Epithelial cell of prostate (primary cell): Measurements from ENCODE around the gene GAL3ST3.
"Not testable (repeated sequence)": the region's sequence is repeated elsewhere in the genome, so short reads cannot be mapped to it uniquely, and the experiment has no call there.

Source experiments
- DNase-seq: peaks from one replicate; pipeline ENCODE4 v3.0.0-alpha.2; 2011; ENCODE audit warnings: low read depth, low spot score
- H3K27ac ChIP-seq: fragments of 450-650 bp; 2 replicates; pipeline ENCODE4 v1.5.1; 2017; ENCODE audit warnings: mild to moderate bottlenecking

The GAL3ST3 gene, protein sequence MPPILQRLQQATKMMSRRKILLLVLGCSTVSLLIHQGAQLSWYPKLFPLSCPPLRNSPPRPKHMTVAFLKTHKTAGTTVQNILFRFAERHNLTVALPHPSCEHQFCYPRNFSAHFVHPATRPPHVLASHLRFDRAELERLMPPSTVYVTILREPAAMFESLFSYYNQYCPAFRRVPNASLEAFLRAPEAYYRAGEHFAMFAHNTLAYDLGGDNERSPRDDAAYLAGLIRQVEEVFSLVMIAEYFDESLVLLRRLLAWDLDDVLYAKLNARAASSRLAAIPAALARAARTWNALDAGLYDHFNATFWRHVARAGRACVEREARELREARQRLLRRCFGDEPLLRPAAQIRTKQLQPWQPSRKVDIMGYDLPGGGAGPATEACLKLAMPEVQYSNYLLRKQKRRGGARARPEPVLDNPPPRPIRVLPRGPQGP

DNA sequence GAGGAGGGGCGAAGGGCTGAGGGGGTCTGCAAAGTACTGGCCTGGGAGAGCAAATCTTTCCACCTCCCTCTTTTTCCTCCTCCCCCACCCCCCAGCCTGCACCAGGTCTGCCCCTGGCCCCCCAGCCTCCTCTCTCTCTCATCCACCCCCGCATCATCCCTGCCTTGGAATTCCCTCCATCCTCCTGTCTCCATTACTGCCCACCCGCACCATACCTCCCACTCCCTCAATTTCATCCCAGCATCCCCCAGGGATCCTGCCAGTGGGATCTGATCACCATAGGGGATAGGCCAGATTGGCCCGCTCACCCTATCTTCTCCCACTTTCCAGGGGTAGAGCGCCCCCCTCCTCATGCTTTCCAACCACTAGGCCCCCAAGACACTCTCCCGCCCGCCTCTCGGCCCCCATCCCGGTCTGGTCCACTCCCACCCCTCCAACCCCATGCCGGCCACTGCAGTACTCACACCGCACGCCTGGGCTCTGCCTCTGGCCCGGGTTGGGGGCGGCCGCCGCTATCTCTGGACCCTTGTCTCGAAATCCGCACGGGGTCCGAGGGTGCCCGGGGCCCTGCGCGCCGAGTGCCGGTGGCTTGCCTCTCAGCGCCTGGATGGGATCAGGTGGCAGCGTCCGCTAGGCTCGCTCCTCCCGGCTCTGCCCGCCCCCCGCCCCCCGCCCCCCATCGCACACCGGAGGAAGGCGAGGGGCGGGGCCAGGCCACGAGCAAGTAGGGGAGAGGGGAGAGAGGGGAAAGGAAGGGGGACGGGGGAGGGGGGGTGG, at the start of gene GAL3ST3:
Gene GAL3ST3, minus strand, starts transcription at position 615 of the 777 bp plus-strand sequence. CDS start 3,746 bp downstream, outside the sequence.
- no peak within 1 kb of the TSS for H3K27ac ChIP-seq
- DNase-seq = no peak

DNA sequence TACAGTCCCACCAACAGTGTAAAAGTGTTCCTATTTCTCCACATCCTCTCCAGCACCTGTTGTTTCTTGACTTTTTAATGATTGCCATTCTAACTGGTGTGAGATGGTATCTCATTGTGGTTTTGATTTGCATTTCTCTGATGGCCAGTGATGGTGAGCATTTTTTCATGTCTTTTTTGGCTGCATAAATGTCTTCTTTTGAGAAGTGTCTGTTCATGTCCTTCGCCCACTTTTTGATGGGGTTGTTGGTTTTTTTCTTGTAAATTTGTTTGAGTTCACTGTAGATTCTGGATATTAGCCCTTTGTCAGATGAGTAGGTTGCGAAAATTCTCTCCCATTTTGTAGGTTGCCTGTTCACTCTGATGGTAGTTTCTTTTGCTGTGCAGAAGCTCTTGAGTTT, 43.2 kb upstream of the GAL3ST3 start:
- H3K27ac ChIP-seq, DNase-seq: not testable (repeated sequence)

DNA sequence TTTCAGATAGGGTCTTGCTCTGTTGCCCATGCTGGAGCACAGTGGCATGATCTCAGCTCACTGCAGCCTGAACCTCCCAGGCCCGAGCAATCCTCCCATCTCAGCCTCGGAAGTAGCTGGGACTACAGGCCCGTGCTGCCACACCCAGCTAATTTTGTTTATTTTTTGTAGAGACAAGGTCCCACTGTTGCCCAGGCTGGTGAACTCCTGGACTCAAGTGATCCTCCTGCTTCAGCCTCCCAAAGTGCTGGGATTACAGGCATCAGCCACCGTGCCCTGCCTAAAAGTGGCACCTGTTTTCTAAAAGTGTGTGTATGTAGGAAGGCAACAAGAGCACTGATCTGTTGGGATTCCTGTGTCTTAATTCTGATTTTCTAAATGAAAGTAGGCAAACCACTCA, 41.3 kb upstream of the GAL3ST3 start:
- DNase-seq = no peak
- H3K27ac ChIP-seq = no peak overlapping the region

DNA sequence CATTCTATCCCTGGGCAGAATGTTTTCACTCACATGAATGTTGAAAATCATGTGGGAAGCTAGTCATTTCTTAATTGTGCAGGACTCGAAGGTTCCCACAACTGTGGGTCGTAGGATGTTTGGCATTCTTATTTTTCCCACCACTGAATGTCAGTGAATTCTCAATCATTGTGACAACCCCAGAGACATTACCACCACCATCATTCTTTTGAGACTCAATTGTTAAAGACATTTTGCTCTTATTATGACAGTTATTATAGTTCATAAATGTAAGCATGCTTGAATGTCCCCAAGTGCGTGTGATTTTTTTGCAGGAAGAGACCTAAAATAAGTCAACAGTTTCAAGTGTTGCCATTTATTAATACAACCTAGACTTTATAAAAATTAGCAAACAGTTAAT, 40.1 kb upstream of the GAL3ST3 start:
- no peak overlapping the region for H3K27ac ChIP-seq
- no peak for DNase-seq

DNA sequence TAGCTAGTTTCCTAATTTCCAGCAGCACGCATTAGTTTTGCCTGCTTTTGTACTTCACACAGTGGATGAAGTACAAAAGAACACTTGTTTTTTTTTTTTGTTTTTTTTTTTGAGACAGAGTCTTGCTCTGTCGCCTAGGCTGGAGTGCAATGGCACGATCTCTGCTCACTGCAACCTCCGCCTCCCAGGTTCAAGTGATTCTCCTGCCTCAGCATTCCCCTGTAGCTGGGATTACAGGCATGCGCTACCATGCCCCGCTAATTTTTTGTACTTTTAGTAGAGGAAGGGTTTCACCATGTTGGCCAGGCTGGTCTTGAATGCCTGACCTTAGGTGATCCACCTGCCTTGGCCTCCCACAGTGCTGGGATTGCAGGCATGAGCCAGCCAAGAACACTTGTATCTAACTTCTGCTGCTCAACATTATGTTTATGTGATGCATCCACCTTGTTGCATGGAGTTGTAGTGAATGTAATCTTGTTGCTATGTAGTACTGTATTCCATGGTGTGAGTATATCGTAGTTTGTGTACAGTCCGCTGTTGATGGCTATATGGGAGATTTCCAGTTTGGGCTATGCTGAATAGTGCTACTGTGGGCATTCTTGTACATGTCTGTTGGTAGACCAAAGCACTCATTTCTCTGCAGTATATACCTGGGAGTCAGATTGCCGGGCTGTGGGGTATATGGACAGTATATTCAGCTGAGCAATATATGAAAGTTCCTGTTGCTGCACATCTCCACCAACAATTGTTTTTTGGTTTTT, 38.4 kb upstream of the GAL3ST3 start:
- DNase-seq = no peak
- H3K27ac ChIP-seq = no peak overlapping the region

DNA sequence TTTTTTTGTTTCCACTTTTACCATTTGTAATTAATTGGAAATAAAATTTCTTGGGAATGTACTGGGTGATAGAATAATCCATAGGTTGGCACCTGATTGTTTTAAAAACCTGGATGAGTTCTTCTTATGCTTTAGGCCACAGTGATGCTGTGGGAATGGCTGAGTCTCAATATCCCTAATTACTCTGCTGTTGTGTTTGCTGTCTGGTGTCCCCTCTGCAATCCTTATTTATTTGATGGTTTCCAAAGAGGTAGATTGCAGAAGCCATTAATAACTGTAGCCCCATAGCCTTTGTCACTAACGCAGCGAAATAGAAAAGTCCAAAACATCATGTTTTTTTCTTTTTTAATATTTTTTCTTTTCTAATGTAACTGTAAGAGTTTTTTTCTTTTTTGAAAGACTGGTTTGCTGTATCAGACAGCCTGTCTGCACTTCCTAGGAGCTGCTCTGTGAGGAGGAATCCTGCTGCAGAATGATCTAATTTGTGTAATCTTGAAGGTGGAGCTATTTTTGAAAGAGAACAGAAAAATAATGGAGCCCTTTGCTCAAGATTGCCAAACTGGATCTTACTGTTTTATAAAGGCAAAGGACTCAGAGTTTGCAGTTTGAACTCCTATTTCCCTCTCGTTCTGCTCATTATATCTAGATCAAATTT, 36.0 kb upstream of the GAL3ST3 start:
- no peak overlapping the region for H3K27ac ChIP-seq
- DNase-seq = no peak

DNA sequence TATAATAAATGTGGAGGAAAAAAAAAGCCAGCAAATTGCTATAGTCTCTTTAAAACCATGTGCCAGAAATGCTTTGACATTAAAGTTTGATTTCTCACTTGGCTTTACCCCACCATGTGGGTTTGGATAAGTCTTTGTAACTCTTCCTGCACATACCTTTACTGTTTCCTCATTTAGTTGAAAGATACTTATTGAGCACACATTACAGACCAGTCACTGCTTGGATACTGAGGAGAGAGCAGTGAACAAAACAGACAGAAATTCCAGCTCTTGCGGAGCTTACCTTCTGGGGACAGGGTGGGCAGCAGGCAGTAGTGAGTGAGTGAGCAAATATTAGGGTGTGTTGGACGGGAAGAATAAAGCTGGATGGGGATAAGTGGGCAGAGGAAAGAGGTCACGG, 34.8 kb upstream of the GAL3ST3 start:
- DNase-seq = no peak
- H3K27ac ChIP-seq = no peak overlapping the region

DNA sequence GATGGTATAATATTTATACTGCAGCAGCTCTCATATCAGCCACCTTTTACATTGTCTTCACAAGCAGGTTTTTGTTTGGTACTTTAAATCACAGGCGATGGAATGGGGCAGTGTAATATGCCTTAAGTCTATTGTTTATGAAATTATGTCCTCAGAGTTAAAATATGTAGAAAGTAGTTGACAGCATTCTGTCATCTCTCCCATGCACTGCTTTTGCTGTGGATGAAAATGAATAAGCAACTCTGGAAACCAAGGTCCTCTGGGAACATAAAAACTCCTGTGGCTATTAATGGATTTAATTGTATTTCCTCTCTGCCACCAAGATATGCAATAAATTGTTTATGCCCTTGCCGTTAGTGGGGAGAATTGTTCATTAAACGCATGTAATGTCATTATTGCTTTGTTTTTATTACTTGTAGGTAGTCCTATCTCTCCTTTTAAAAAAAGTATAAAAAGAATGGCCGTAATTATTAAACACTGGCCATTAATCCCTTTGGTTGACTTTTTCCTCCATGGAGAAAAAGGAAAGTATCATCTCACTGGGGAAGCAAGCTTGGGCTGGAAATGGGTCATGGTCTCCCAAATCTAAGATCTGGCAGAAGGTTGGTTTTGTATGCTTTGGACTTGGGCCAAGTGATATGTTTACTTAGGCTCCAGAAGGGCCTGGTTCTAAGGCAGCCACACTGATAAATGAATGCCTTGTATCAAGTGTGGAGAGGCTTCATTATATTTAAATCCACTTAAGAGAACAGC, 34.2 kb upstream of the GAL3ST3 start:
- no peak overlapping the region for H3K27ac ChIP-seq
- no peak for DNase-seq

DNA sequence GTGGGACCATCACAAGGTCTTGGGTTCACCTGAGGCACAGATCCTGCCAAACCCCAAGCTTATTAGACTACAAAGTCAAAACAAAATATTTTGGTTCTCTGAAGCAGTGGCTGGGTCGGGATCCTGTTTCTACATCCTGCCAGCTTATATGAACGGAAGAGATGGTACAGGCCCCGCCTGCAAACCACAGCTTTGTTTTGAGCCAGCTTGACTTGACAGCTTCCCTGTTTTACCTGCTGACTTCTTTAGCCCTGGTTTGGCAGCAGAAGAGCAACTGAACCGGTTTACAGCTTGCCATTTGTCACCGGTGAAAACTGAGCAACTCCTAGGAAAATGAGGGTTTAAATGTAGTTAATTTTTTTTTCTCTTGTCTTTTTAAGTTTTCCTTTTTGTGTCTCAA, 32.5 kb upstream of the GAL3ST3 start:
- peak; percentile 82 for DNase-seq
- H3K27ac ChIP-seq = peak overlapping the region; percentile 71

DNA sequence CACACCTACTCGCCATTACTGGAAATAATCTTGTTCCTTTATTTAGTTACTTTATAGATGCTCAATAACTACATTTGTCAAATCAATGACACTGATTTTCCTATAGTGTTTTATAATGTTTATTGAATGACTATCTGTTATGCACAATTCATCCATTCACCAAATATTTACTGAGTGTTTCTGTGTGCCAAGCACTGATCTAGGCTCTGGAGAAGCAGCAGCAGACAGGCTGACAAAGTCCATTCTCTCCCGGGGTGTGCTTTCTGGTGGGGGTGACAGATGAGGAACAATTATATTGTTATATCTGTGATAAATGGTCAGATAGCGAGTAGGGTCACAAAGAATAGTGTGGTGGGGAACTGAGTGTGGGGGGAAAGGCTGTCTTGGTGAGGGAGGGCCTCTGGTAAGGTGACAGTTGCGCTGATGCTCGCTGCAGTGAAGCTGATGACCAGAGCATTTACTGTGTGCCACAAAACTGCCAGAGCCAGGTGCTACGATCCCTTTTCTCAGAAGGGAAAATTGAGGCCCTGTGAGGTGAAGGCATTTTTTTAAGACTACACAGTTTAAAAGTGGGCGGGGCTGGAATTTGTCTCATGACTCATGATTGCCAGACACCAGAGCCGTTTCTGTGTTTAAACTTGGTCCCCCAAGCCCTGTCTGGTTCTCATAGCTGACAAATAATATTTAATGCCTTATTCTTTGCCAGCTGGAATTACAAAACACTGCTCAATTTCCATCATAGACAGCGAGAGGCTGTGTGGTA, 31.3 kb upstream of the GAL3ST3 start:
- DNase-seq = no peak
- H3K27ac ChIP-seq = peak overlapping the region; percentile 71

DNA sequence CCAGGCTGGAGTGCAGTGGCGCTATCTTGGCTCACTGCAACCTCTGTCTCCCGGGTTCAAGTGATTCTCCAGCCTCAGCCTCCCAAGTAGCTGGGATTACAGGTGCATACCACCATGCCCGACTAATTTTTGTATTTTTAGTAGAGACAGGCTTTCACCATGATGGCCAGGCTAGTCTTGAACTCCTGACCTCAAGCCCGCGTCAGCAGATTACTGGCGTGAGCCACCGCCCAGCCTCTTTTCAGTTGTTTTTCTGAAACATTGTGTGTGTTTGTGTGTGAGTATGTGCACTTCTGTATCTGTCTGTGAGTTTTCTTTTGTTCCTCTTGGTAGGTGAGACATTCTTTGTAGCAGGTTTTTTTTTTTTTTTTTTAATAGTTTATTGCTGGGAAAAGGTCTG, 30.0 kb upstream of the GAL3ST3 start:
- DNase-seq, H3K27ac ChIP-seq: not testable (repeated sequence)

DNA sequence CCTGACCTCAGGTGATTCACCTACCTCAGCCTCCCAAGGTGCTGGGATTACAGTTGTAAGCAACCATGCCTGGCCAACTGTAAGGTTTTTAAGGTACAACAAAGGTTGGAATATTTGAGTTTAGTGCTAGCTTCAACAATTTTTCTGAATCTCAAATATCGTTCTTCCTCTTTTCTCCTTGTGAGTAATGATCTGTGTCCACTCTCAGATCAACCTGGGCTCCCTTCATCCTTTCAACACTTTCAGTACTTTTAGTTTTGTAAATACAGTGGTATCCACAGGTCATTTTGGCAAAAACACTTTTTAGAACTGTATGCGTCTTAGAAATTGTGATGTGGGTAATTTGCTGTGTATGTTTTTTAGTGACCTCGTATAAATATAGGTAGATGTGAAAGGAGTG, 29.0 kb upstream of the GAL3ST3 start:
- no peak overlapping the region for H3K27ac ChIP-seq
- no peak for DNase-seq

DNA sequence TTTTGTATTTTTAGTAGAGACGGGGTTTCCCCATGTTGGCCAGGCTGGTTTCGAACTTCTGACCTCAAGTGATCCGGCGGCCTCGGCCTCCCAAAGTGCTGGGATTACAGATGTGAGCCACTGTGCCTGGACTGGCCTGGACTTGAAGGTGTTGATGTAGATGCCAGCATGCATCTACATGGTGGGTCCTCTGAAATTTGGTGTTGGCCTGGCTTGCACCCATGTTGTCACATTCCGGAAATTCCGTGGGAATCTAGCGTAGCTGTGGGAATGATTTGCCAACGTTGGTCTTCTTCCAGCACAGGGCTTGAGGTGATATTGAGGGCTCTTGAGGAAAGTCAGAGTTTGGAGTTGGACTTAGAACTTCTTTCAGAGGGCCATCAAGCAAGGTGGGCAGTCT, 27.6 kb upstream of the GAL3ST3 start:
- DNase-seq = no peak
- H3K27ac ChIP-seq = no peak overlapping the region

DNA sequence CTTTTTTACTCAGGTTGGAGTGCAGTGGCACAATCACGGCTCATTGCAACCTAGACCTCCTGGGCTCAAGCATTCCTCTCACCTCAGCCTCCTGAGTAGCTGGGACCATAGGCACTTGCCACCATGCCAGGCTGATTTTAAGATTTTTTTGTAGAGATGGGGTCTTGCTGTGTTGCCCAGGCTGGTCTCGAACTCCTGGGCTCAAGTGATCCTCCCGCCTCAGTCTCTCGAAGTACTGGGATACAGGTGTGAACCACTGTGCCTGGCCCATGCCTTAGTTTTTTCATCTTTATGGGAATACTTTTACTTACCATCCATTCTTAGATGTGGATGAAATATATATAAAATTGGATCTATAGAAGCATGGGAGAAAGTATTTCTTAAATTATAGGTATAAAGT, 26.3 kb upstream of the GAL3ST3 start:
- H3K27ac ChIP-seq = no peak overlapping the region
- no peak for DNase-seq

DNA sequence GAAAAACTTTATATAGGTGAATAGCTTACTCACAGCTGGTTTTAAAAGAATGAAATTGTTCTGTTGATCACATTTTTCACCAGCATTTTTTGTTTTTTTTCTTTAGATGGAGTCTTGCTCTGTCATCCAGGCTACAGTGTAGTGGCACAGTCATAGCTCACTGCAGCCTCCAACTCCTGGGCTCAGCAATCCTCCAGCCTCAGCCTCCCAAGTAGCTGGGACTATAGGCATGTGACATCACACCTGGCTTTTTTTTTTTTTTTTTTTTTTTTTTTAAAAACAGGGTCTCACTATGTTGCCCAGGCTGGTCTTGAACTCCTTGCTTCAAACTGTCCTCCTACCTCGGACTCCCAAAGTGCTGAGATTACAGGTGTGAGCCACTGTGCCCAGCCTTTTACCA, 24.7 kb upstream of the GAL3ST3 start:
- no peak overlapping the region for H3K27ac ChIP-seq
- DNase-seq = no peak

DNA sequence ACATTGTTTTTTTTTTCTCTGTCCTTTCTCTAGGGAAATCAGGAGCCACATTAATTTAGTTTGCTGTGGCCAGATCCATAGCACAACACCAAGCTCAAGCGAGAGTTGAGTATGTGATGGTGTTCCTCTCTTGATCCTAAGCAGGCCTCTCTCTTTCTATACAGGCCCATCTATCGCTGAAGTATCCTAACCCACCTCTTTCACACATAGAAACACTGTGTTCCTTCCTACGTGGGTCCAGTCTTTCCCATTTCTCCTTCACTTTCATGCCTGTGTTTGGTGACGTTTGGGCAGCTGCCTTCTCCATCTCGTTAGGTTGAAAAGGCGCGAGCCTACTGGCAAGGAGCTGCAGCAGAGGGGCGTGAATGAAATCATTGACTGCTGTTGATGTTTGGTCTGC, 23.6 kb upstream of the GAL3ST3 start:
- H3K27ac ChIP-seq = no peak overlapping the region

DNA sequence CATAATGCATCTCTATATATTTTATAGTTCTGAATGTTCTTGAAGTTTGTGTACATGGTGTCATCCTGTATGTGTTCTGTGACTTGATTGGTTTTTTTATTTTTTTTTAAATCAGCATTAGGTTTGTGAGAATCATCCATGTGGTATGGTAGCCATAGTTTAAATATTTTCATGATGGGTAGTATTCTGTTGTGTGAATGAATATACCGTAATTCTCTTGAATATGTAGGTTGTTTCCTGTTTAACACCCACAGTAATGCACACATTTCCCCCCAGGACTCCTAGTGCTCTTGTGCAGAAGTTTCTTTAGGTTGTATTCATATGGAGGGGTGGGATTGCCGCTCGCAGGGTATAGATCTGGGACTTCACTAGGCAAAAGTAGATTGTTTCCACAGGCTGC, 23.1 kb upstream of the GAL3ST3 start:
- no peak for DNase-seq
- peak overlapping the region; percentile 78 for H3K27ac ChIP-seq

More for the DNA sequence above, 23.6 kb upstream of the GAL3ST3 start:
- DNase-seq = no peak

DNA sequence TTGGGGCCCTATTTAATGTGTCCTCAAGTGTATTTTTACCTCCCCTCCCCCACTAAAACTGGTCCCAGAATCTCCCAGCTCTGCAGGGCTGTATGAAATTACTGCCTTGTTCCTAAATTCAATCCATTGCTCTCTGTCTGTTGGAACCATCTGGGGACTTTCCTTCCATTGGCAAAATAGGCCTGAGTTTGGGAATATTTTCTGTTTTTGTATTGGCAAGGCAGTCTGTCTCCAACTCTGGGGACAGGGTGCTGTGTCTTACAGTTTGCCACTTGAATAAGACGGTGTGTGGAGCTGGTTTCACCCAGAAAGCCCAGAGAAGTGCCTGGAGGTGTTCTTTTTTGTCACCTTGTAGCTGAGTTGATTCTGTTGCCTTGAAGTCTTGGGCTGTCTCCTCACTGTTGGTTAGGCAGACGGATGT, 22.4 kb upstream of the GAL3ST3 start:
- DNase-seq = no peak
- peak overlapping the region; percentile 78 for H3K27ac ChIP-seq
